Testis (tissue), 3 donors: ENCODE measurements around the gene BICD1. TPM values are rescaled to one million over a fixed set of nuclear protein-coding genes. Genes with fewer than 3 reads are reported as not detected.
"Not testable (repeated sequence)": the region's sequence is repeated elsewhere in the genome, so short reads cannot be mapped to it uniquely, and the experiment has no call there.

Experiments used
- DNase-seq: peaks from one replicate; pipeline ENCODE4 v3.0.0-alpha.2; 2019
- H3K27ac ChIP-seq, 2 donors: fragments of 200-600 bp; sonication (generic); one replicate each; pipeline ENCODE4 v1.5.1; 2019
- H3K27me3 ChIP-seq: fragments of 200-600 bp; sonication (generic); one replicate; pipeline ENCODE4 v1.5.1; 2019
- H3K36me3 ChIP-seq: fragments of 200-600 bp; sonication (generic); one replicate; pipeline ENCODE4 v1.5.1; 2017; ENCODE audit warnings: low read depth; ENCODE audit errors: missing control alignments
- H3K4me1 ChIP-seq: fragments of 200-600 bp; sonication (generic); one replicate; pipeline ENCODE4 v1.5.1; 2019
- H3K4me3 ChIP-seq, 2 donors: fragments of 200-600 bp; sonication (generic); one replicate each; pipeline ENCODE4 v1.5.1; 2017 to 2019
- H3K9me3 ChIP-seq: fragments of 200-600 bp; sonication (generic); one replicate; pipeline ENCODE4 v1.5.1; 2017
- CTCF ChIP-seq, 3 experiments: fragments of 450-650 bp in 2 of 3; fragments of 200-600 bp in 1 of 3; sonication (generic) in 1 of 3; IDR thresholded peaks; one replicate each; pipeline ENCODE4 v1.5.1; 2016 to 2019; ENCODE audit warnings: antibody characterized with exemption in 3 of 3, mild to moderate bottlenecking in 2 of 3, moderate library complexity in 1 of 3
- POLR2A ChIP-seq: fragments of 450-650 bp; IDR thresholded peaks from one replicate; pipeline ENCODE4 v1.6.1; 2017; ENCODE audit warnings: antibody characterized with exemption, mild to moderate bottlenecking, moderate library complexity
- WGBS, 2 donors: methylation state at CpG; one replicate each; pipeline ENCODE4 v1.1.5; 2018; 5-methylcytosine and 5-hydroxymethylcytosine counted together
- intact Hi-C: fragments of 100-400 bp; cut with DNase I; formaldehyde crosslinking; loops from one replicate; pipeline ENCODE4 v1.15.1; 2023; ENCODE audit warnings: low total_unique reads
- polyA plus RNA-seq: library from polyadenylated mRNA; stranded (reverse); fragments of 350-450 nt; fragmentation: Illumina TruSeq; extraction: RNeasy Lipid Tissue Mini Kit (QIAGEN cat#74804); gene quantifications from one replicate; pipeline ENCODE4 v1.2.3, GENCODE V29; 2014; ENCODE audit warnings: low read depth, low replicate concordance; ENCODE audit not compliant: insufficient read depth
- total RNA-seq, 2 donors: library from RNA; depleted of rRNA; stranded (reverse); fragments of >200 nt; gene quantifications; one replicate each; pipeline ENCODE4 v1.2.3, GENCODE V29; 2016

Gene BICD1
- total and polyA plus RNA-seq, 3 donors from 2014 or later, result 8.4 to 28.7 (median 26.0) TPM

GRCh38 chr12:32229971-32230612 lies 123.4 kb downstream of the BICD1 start:
- no peaks in the 10 kb centered on the region for H3K9me3 ChIP-seq
- H3K36me3 ChIP-seq, result no peaks in the 10 kb centered on the region
- 72 to 83% methylated on average over 4 of the region's 4 CpGs for WGBS, 2 donors
- DNase-seq, result no peak
- intact Hi-C loops, result no loop called here
- no peaks in the 10 kb centered on the region for H3K4me1 ChIP-seq
- no peak overlapping the region for H3K4me3 ChIP-seq
- H3K27ac ChIP-seq, result no peak overlapping the region
- TF ChIP-seq POLR2A, result no peak
- TF ChIP-seq CTCF (IDR thresholded peaks at IDR 0.05), result no peak
- no peaks in the 10 kb centered on the region for H3K27me3 ChIP-seq

DNA sequence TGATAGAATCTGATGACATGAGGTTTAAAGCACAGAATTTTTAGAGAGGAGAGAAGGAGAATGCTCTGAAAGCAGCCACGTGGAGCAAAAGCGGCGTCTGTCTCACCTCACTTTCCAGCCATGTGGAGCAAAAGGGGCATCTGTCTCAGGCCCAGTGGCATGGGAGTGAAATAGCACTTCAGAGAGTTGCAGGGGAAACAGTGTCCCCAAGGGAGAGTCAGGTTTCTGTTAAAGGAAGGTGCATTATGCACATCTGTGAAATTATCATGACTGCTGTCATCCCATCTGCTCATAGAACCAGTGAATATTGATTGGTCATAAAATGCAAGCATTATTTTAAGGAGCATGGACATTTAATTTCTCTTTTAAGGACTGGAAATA lies 124.0 kb downstream of the BICD1 start:
- no peaks in the 10 kb centered on the region for H3K36me3 ChIP-seq
- 85 to 87% methylated on average over 3 of the region's 3 CpGs for WGBS, 2 donors
- no peak for DNase-seq

GRCh38 chr12:32231361-32231760 lies 124.7 kb downstream of the BICD1 start:
- H3K4me1 ChIP-seq, H3K36me3 ChIP-seq, intact Hi-C loops, DNase-seq, H3K27ac ChIP-seq, H3K4me3 ChIP-seq, H3K9me3 ChIP-seq, H3K27me3 ChIP-seq: not testable (repeated sequence)
- 89 to 96% methylated on average over 2 of the region's 2 CpGs for WGBS, 2 donors

More for the DNA sequence above, 124.0 kb downstream of the BICD1 start:
- Histone ChIP-seq H3K4me3 (no peak overlapping the region), H3K9me3 (no peaks in the 10 kb centered on the region), H3K4me1 (no peaks in the 10 kb centered on the region), H3K27ac (no peak overlapping the region), H3K27me3 (no peaks in the 10 kb centered on the region)
- no peak for TF ChIP-seq POLR2A
- no peak for TF ChIP-seq CTCF (IDR thresholded peaks at IDR 0.05)
- intact Hi-C loops, result no loop called here

DNA sequence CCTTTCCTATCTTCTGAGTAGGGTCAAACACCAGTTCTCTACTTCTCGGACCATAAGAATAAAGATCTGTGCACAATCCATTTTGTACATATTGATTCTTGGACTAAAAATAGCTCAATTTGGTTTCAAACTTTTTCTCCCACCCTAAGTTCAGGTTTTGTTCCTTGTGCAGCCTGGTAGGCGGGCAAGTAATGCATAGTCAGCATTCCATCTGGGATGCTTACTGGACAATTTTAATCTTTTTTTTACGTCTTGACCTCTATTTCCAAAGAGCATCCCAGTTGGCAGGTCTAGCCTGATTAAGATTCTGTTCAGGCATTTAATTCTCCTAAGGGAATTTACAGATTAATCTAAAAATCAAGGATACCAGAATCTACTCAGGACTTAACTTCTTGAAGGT lies 126.9 kb downstream of the BICD1 start:
- no peaks in the 10 kb centered on the region for H3K4me1 ChIP-seq
- no peak overlapping the region for H3K4me3 ChIP-seq
- TF ChIP-seq POLR2A (no peak), CTCF (IDR thresholded peaks at IDR 0.05) (no peak)
- H3K27me3 ChIP-seq, result no peaks in the 10 kb centered on the region
- WGBS, 2 donors, result 39 to 53% methylated on average over 3 of the region's 3 CpGs
- no peak for DNase-seq
- H3K36me3 ChIP-seq, result no peaks in the 10 kb centered on the region
- H3K27ac ChIP-seq, result no peak overlapping the region
- H3K9me3 ChIP-seq, result no peaks in the 10 kb centered on the region
- intact Hi-C loops, result no loop called here

- intact Hi-C loops, result no loop called here
- Histone ChIP-seq H3K4me3 (no peak overlapping the region), H3K27me3 (no peaks in the 10 kb centered on the region), H3K36me3 (no peaks in the 10 kb centered on the region), H3K27ac (no peak overlapping the region), H3K9me3 (no peaks in the 10 kb centered on the region), H3K4me1 (no peaks in the 10 kb centered on the region)
- TF ChIP-seq POLR2A, result no peak
- TF ChIP-seq CTCF (IDR thresholded peaks at IDR 0.05), result no peak
- 83 to 84% methylated on average over 2 of the region's 2 CpGs for WGBS, 2 donors
- DNase-seq, result no peak
These were observed 128.6 kb downstream of the BICD1 start for GRCh38 chr12:32235251-32235650.
